Neural crest cell (in vitro differentiated cells): Measurements from ENCODE around the gene FANCM. TPM values are rescaled to one million over a fixed set of nuclear protein-coding genes. Genes with fewer than 3 reads are reported as not detected.
"Not testable (repeated sequence)": the region's sequence is repeated elsewhere in the genome, so short reads cannot be mapped to it uniquely, and the experiment has no call there.

ENCODE experiments used
- DNase-seq: peaks from one replicate; pipeline ENCODE4 v3.0.0; 2021; ENCODE audit warnings: low read depth, mixed read lengths, low spot score
- H3K27ac Mint-ChIP-seq: one replicate; pipeline ENCODE4 v1.8.0; 2021; ENCODE audit warnings: mild to moderate bottlenecking, mixed read lengths; ENCODE audit not compliant: unreplicated experiment
- H3K27me3 Mint-ChIP-seq: 2 replicates; pipeline ENCODE4 v1.8.0; 2021; ENCODE audit warnings: low read depth, mild to moderate bottlenecking, mixed read lengths
- H3K36me3 Mint-ChIP-seq: 2 replicates; pipeline ENCODE4 v1.8.0; 2021; ENCODE audit warnings: low read depth, mild to moderate bottlenecking, mixed read lengths
- H3K4me1 Mint-ChIP-seq: 2 replicates; pipeline ENCODE4 v1.8.0; 2021; ENCODE audit warnings: mixed read lengths
- H3K4me3 Mint-ChIP-seq: one replicate; pipeline ENCODE4 v1.8.0; 2021; ENCODE audit warnings: mild to moderate bottlenecking, mixed read lengths
- H3K9me3 Mint-ChIP-seq: 2 replicates; pipeline ENCODE4 v1.8.0; 2021; ENCODE audit warnings: mixed read lengths
- CTCF ChIP-seq: fragments of 200-600 bp; sonication (generic); conservative IDR thresholded peaks from 2 replicates; pipeline ENCODE4 v1.5.0; 2021; ENCODE audit warnings: antibody characterized with exemption, mild to moderate bottlenecking
- total RNA-seq: library from RNA; stranded (reverse); gene quantifications from 2 replicates; pipeline ENCODE4 v1.2.1, GENCODE V29; 2021

FANCM gene
- total RNA-seq, 1 donor from 2014 or later: 16.3 TPM

GRCh38 chr14:45133683-45134050 is 2.1 kb upstream of the FANCM start:
- no peak for DNase-seq
- H3K27ac Mint-ChIP-seq: peak overlapping the region; percentile 100
- no peaks in the 10 kb centered on the region for H3K27me3 Mint-ChIP-seq
- peaks cover 3% of the 10 kb centered on the region for H3K36me3 Mint-ChIP-seq
- TF ChIP-seq CTCF: no peak
- H3K4me3 Mint-ChIP-seq: peak overlapping the region; percentile 100
- no peaks in the 10 kb centered on the region for H3K9me3 Mint-ChIP-seq
- peaks cover 57% of the 10 kb centered on the region for H3K4me1 Mint-ChIP-seq

- Mint-ChIP-seq H3K4me1 (peaks cover 57% of the 10 kb centered on the region), H3K36me3 (peaks cover 3% of the 10 kb centered on the region), H3K4me3 (peak within 1 kb of the TSS; percentile 100), H3K27me3 (no peaks in the 10 kb centered on the region), H3K27ac (peak within 1 kb of the TSS; percentile 100), H3K9me3 (no peaks in the 10 kb centered on the region)
- no peak for TF ChIP-seq CTCF
- peak; percentile 83 for DNase-seq
Measured at GRCh38 chr14:45134051-45134958, 1.4 kb upstream of the FANCM start, which contains the start of gene FKBP3. FKBP3 (minus strand) TSS chr14:45134481; CDS start chr14:45134456, 25 bp downstream.

GRCh38 chr14:45135156-45135555 is 574 bp upstream of the FANCM start:
- peaks cover 58% of the 10 kb centered on the region for H3K4me1 Mint-ChIP-seq
- peak overlapping the region; percentile 96 for H3K27ac Mint-ChIP-seq
- TF ChIP-seq CTCF: no peak
- H3K27me3 Mint-ChIP-seq: no peaks in the 10 kb centered on the region
- peaks cover 3% of the 10 kb centered on the region for H3K36me3 Mint-ChIP-seq
- peak overlapping the region; percentile 100 for H3K4me3 Mint-ChIP-seq
- no peaks in the 10 kb centered on the region for H3K9me3 Mint-ChIP-seq
- DNase-seq: peak; percentile 5

DNA sequence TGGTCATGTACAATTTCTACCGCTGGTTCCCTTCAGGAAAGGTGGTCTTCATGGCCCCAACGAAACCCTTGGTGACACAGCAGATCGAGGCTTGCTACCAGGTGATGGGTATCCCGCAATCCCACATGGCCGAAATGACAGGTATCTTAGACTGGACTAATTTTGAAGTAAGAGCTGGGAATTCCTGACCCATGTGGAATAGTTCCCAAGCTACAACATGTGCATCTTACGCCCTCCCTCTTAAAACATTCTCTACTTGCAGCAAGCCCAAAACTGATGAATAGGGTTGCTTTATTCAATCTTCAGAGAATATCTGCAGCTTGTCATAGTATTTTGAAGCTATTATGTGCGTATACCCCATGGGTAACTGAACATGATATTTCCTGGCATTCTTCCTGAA is 669 bp downstream of the FANCM start:
- DNase-seq: no peak
- no peak for TF ChIP-seq CTCF
- H3K27ac Mint-ChIP-seq: peak overlapping the region; percentile 95
- H3K9me3 Mint-ChIP-seq: no peaks in the 10 kb centered on the region
- H3K4me3 Mint-ChIP-seq: peak overlapping the region; percentile 100
- peaks cover 61% of the 10 kb centered on the region for H3K4me1 Mint-ChIP-seq
- H3K27me3 Mint-ChIP-seq: no peaks in the 10 kb centered on the region
- H3K36me3 Mint-ChIP-seq: peaks cover 3% of the 10 kb centered on the region

- Mint-ChIP-seq H3K27me3 (no peaks in the 10 kb centered on the region), H3K4me3 (no peak overlapping the region), H3K27ac (no peak overlapping the region), H3K36me3 (peaks cover 4% of the 10 kb centered on the region), H3K4me1 (peaks cover 27% of the 10 kb centered on the region), H3K9me3 (no peaks in the 10 kb centered on the region)
- no peak for DNase-seq
- no peak for TF ChIP-seq CTCF
Measured at GRCh38 chr14:45140661-45141187, 5.0 kb downstream of the FANCM start.

DNA sequence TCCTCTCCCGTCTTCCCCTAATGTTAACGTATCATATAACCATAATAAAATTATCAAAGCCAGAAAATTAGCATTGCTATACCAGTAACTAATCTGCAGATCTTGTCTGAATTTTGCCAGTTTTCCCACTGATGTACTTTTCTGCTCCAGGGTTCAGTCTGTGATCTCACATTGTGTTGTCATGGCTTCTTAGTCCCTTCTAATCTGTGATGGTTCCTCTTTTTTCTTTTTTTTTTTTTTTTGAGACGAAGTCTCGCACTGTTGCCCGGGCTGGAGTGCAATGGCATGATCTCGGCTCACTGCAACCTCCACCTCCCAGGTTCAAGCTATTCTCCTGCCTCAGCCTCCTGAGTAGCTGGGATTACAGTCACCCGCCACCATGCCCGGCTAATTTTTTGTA is 6.4 kb downstream of the FANCM start:
- not testable (repeated sequence) for H3K27me3 Mint-ChIP-seq, H3K36me3 Mint-ChIP-seq, H3K27ac Mint-ChIP-seq, H3K4me3 Mint-ChIP-seq, H3K9me3 Mint-ChIP-seq, DNase-seq
- H3K4me1 Mint-ChIP-seq: peaks cover 16% of the 10 kb centered on the region
